Mesendoderm (in vitro differentiated cells): ENCODE measurements around the gene NFXL1. TPM values are rescaled to one million over a fixed set of nuclear protein-coding genes. Genes with fewer than 3 reads are reported as not detected.
A peak's percentile ranks its signal among the peaks of the same experiment; 100 is the strongest.

Source experiments
- DNase-seq: peaks from one replicate; pipeline ENCODE4 v3.0.0; 2013
- H2AK5ac ChIP-seq: 2 replicates; pipeline ENCODE4 v1.6.1; 2013; ENCODE audit warnings: low read length, inconsistent platforms
- H2BK120ac ChIP-seq: 2 replicates; pipeline ENCODE4 v1.6.1; 2013; ENCODE audit warnings: low read depth, mild to moderate bottlenecking, low read length, moderate library complexity, mixed read lengths
- H2BK15ac ChIP-seq: replicated peaks from 2 replicates; pipeline ENCODE4 v1.6.1; 2013; ENCODE audit warnings: low read depth, mild to moderate bottlenecking, moderate library complexity
- H2BK5ac ChIP-seq: 2 replicates; pipeline ENCODE4 v1.6.1; 2013; ENCODE audit warnings: low read length, inconsistent platforms
- H3K18ac ChIP-seq: 2 replicates; pipeline ENCODE4 v1.6.1; 2013; ENCODE audit warnings: mild to moderate bottlenecking, low read length, mixed read lengths
- H3K23ac ChIP-seq: one replicate; pipeline ENCODE4 v1.6.1; 2013; ENCODE audit warnings: low read length
- H3K27ac ChIP-seq: 2 replicates; pipeline ENCODE4 v1.5.1; 2013; ENCODE audit warnings: low read depth, mild to moderate bottlenecking, inconsistent platforms, low read length, moderate library complexity
- H3K27me3 ChIP-seq: 2 replicates; pipeline ENCODE4 v1.6.1; 2013; ENCODE audit warnings: low read length, control low read depth, mild to moderate bottlenecking, inconsistent platforms; ENCODE audit not compliant: insufficient read depth, poor library complexity
- H3K36me3 ChIP-seq: 2 replicates; pipeline ENCODE4 v1.6.1; 2013; ENCODE audit warnings: low read length, inconsistent platforms; ENCODE audit not compliant: control insufficient read depth, insufficient read depth
- H3K4ac ChIP-seq: one replicate; pipeline ENCODE4 v1.6.1; 2013; ENCODE audit warnings: low read depth, mild to moderate bottlenecking, low read length, moderate library complexity
- H3K4me1 ChIP-seq: 2 replicates; pipeline ENCODE4 v1.6.1; 2013; ENCODE audit warnings: low read depth, low read length, inconsistent platforms; ENCODE audit not compliant: control insufficient read depth
- H3K4me2 ChIP-seq: 2 replicates; pipeline ENCODE4 v1.6.1; 2013; ENCODE audit warnings: low read length
- H3K4me3 ChIP-seq: 2 replicates; pipeline ENCODE4 v1.5.1; 2013; ENCODE audit warnings: mild to moderate bottlenecking, low read length
- H3K56ac ChIP-seq: one replicate; pipeline ENCODE4 v1.6.1; 2013; ENCODE audit warnings: low read length
- H3K79me1 ChIP-seq: 2 replicates; pipeline ENCODE4 v1.6.1; 2013; ENCODE audit warnings: low read length, inconsistent platforms
- H3K79me2 ChIP-seq: 2 replicates; pipeline ENCODE4 v1.6.1; 2013; ENCODE audit warnings: mild to moderate bottlenecking, low read length; ENCODE audit not compliant: control insufficient read depth, insufficient read depth
- H3K9ac ChIP-seq: 2 replicates; pipeline ENCODE4 v1.6.1; 2013; ENCODE audit warnings: low read length, inconsistent platforms
- H4K5ac ChIP-seq: one replicate; pipeline ENCODE4 v1.6.1; 2013; ENCODE audit warnings: low read length
- H4K8ac ChIP-seq: one replicate; pipeline ENCODE4 v1.6.1; 2013; ENCODE audit warnings: low read depth, mild to moderate bottlenecking, control low read depth, low read length, moderate library complexity
- WGBS: extraction: QIAGEN DNeasy Blood & Tissue Kit; methylation state at CpG from one replicate; pipeline ENCODE4 v1.1.7; 2013; ENCODE audit warnings: low lambda C conversion rate, missing lambda C conversion rate; ENCODE audit not compliant: insufficient coverage; ENCODE audit errors: extremely low coverage; 5-methylcytosine and 5-hydroxymethylcytosine counted together
- polyA plus RNA-seq, 2 experiments: library from polyadenylated mRNA; stranded (reverse); fragments of 200-250 nt; gene quantifications; one replicate each; pipeline ENCODE4 v1.2.3, GENCODE V29; 2013

The NFXL1 gene
- polyA plus RNA-seq (2013, experiment 1 of 2), result 16.0 TPM
- 17.8 TPM for polyA plus RNA-seq (2013, experiment 2 of 2)

GRCh38 chr4:47914220-47914925 is at the start of gene NFXL1:
NFXL1 (minus strand) TSS chr4:47914583; CDS start chr4:47914203, 380 bp downstream.
- Histone ChIP-seq H2AK5ac (no peak within 1 kb of the TSS), H3K4me2 (peak within 1 kb of the TSS; percentile 94)

GRCh38 chr4:47954677-47955076 is 40.3 kb upstream of the NFXL1 start:
- H2BK120ac ChIP-seq, result no peak overlapping the region
- H3K23ac ChIP-seq, result no peak overlapping the region
- no peak overlapping the region for H2BK15ac ChIP-seq
- no peaks in the 10 kb centered on the region for H3K4me1 ChIP-seq
- no peaks in the 10 kb centered on the region for H3K79me1 ChIP-seq
- no peak overlapping the region for H3K9ac ChIP-seq
- no peak overlapping the region for H2AK5ac ChIP-seq
- H4K5ac ChIP-seq, result no peak overlapping the region
- no peak overlapping the region for H2BK5ac ChIP-seq
- no CpG with 5 or more reads among the region's 6 CpGs for WGBS
- H3K4me3 ChIP-seq, result no peak overlapping the region
- H3K4ac ChIP-seq, result no peak overlapping the region
- no peaks in the 10 kb centered on the region for H3K27me3 ChIP-seq
- H3K4me2 ChIP-seq, result no peak overlapping the region
- H3K56ac ChIP-seq, result no peak overlapping the region
- no peaks in the 10 kb centered on the region for H3K79me2 ChIP-seq
- no peak for DNase-seq
- no peak overlapping the region for H4K8ac ChIP-seq
- H3K36me3 ChIP-seq, result no peaks in the 10 kb centered on the region
- H3K27ac ChIP-seq, result no peak overlapping the region
- H3K18ac ChIP-seq, result no peak overlapping the region

More at GRCh38 chr4:47914220-47914925, at the start of gene NFXL1:
- peak within 1 kb of the TSS; percentile 97 for H3K4me3 ChIP-seq
- H2BK15ac ChIP-seq, result no peak within 1 kb of the TSS
- H4K5ac ChIP-seq, result no peak within 1 kb of the TSS
- WGBS, result no CpG with 5 or more reads among the region's 55 CpGs
- peak within 1 kb of the TSS; percentile 66 for H3K23ac ChIP-seq
- H3K36me3 ChIP-seq, result no peaks in the 10 kb centered on the region
- H4K8ac ChIP-seq, result no peak within 1 kb of the TSS
- peak; percentile 98 for DNase-seq
- no peaks in the 10 kb centered on the region for H3K79me1 ChIP-seq
- peak within 1 kb of the TSS; percentile 97 for H3K9ac ChIP-seq
- no peaks in the 10 kb centered on the region for H3K4me1 ChIP-seq
- peak within 1 kb of the TSS; percentile 97 for H3K56ac ChIP-seq
- peak within 1 kb of the TSS; percentile 94 for H3K18ac ChIP-seq
- peak within 1 kb of the TSS; percentile 78 for H2BK5ac ChIP-seq
- H3K79me2 ChIP-seq, result peaks cover 21% of the 10 kb centered on the region
- peak within 1 kb of the TSS; percentile 68 for H3K27ac ChIP-seq
- no peaks in the 10 kb centered on the region for H3K27me3 ChIP-seq
- peak within 1 kb of the TSS; percentile 38 for H3K4ac ChIP-seq
- no peak within 1 kb of the TSS for H2BK120ac ChIP-seq

GRCh38 chr4:47954245-47954644 is 39.9 kb upstream of the NFXL1 start:
- H3K79me1 ChIP-seq, result no peaks in the 10 kb centered on the region
- no peak overlapping the region for H3K27ac ChIP-seq
- no peak overlapping the region for H2BK15ac ChIP-seq
- WGBS, result no CpG with 5 or more reads among the region's 10 CpGs
- H4K5ac ChIP-seq, result no peak overlapping the region
- no peak overlapping the region for H4K8ac ChIP-seq
- H3K4me3 ChIP-seq, result no peak overlapping the region
- H3K4me1 ChIP-seq, result no peaks in the 10 kb centered on the region
- H2AK5ac ChIP-seq, result no peak overlapping the region
- no peak overlapping the region for H2BK120ac ChIP-seq
- no peak overlapping the region for H3K56ac ChIP-seq
- H3K4me2 ChIP-seq, result no peak overlapping the region
- H2BK5ac ChIP-seq, result no peak overlapping the region
- no peak overlapping the region for H3K4ac ChIP-seq
- H3K36me3 ChIP-seq, result no peaks in the 10 kb centered on the region
- no peak overlapping the region for H3K23ac ChIP-seq
- no peak overlapping the region for H3K9ac ChIP-seq
- H3K18ac ChIP-seq, result no peak overlapping the region
- DNase-seq, result no peak
- H3K27me3 ChIP-seq, result no peaks in the 10 kb centered on the region
- no peaks in the 10 kb centered on the region for H3K79me2 ChIP-seq

GRCh38 chr4:47945930-47946726 is 31.7 kb upstream of the NFXL1 start:
- H4K5ac ChIP-seq, result no peak overlapping the region
- H3K18ac ChIP-seq, result no peak overlapping the region
- no peaks in the 10 kb centered on the region for H3K79me2 ChIP-seq
- no peaks in the 10 kb centered on the region for H3K4me1 ChIP-seq
- peak; percentile 34 for DNase-seq
- no peak overlapping the region for H2AK5ac ChIP-seq
- no peak overlapping the region for H3K23ac ChIP-seq
- H3K79me1 ChIP-seq, result no peaks in the 10 kb centered on the region
- no peak overlapping the region for H3K4me2 ChIP-seq
- H3K56ac ChIP-seq, result no peak overlapping the region
- no peaks in the 10 kb centered on the region for H3K36me3 ChIP-seq
- H3K4ac ChIP-seq, result no peak overlapping the region
- WGBS, result no CpG with 5 or more reads among the region's 5 CpGs
- no peak overlapping the region for H3K4me3 ChIP-seq
- no peaks in the 10 kb centered on the region for H3K27me3 ChIP-seq
- H2BK5ac ChIP-seq, result no peak overlapping the region
- H2BK120ac ChIP-seq, result no peak overlapping the region
- no peak overlapping the region for H3K9ac ChIP-seq
- no peak overlapping the region for H4K8ac ChIP-seq
- no peak overlapping the region for H2BK15ac ChIP-seq
- H3K27ac ChIP-seq, result no peak overlapping the region

GRCh38 chr4:47942081-47942819 is 27.9 kb upstream of the NFXL1 start:
- no peaks in the 10 kb centered on the region for H3K79me2 ChIP-seq
- peak; percentile 34 for DNase-seq
- H3K79me1 ChIP-seq, result no peaks in the 10 kb centered on the region
- H2AK5ac ChIP-seq, result no peak overlapping the region
- H3K27ac ChIP-seq, result no peak overlapping the region
- no peak overlapping the region for H3K23ac ChIP-seq
- no peaks in the 10 kb centered on the region for H3K27me3 ChIP-seq
- no peak overlapping the region for H2BK15ac ChIP-seq
- no peak overlapping the region for H3K18ac ChIP-seq
- no CpG with 5 or more reads among the region's 10 CpGs for WGBS
- no peak overlapping the region for H3K9ac ChIP-seq
- H4K5ac ChIP-seq, result no peak overlapping the region
- no peaks in the 10 kb centered on the region for H3K36me3 ChIP-seq
- no peak overlapping the region for H4K8ac ChIP-seq
- no peaks in the 10 kb centered on the region for H3K4me1 ChIP-seq
- no peak overlapping the region for H3K4ac ChIP-seq
- no peak overlapping the region for H3K4me3 ChIP-seq
- H3K4me2 ChIP-seq, result no peak overlapping the region
- no peak overlapping the region for H2BK120ac ChIP-seq
- H2BK5ac ChIP-seq, result no peak overlapping the region
- H3K56ac ChIP-seq, result no peak overlapping the region
